Measurements from ENCODE around the gene RASD1.

The RASD1 gene

GRCh38 chr17:17496189-17497064, at the start of gene RASD1:
TSS of gene RASD1 (minus strand) at chr17:17496395. CDS start at chr17:17496181, 214 bp downstream.
- DNase-seq (ENCODE audit: low read depth, low spot score): no peak

GRCh38 chr17:17545984-17546383, 49.8 kb upstream of the RASD1 start:
- no peak for DNase-seq (ENCODE audit: low read depth, low spot score)

GRCh38 chr17:17545031-17545820, 49.0 kb upstream of the RASD1 start:
- DNase-seq (ENCODE audit: low read depth, low spot score): no peak

GRCh38 chr17:17542906-17543635, 46.9 kb upstream of the RASD1 start:
- no peak for DNase-seq (ENCODE audit: low read depth, low spot score)

GRCh38 chr17:17541640-17542001, 45.4 kb upstream of the RASD1 start:
- no peak for DNase-seq (ENCODE audit: low read depth, low spot score)

GRCh38 chr17:17540935-17541639, 44.9 kb upstream of the RASD1 start:
- DNase-seq (ENCODE audit: low read depth, low spot score): no peak

GRCh38 chr17:17540278-17540906, 44.2 kb upstream of the RASD1 start:
- DNase-seq (ENCODE audit: low read depth, low spot score): no peak

- DNase-seq (ENCODE audit: low read depth, low spot score): no peak
These were observed 43.4 kb upstream of the RASD1 start for GRCh38 chr17:17539591-17539990.

- no peak for DNase-seq (ENCODE audit: low read depth, low spot score)
These were observed 42.5 kb upstream of the RASD1 start for GRCh38 chr17:17538417-17539391.

- no peak for DNase-seq (ENCODE audit: low read depth, low spot score)
These were observed 41.3 kb upstream of the RASD1 start for GRCh38 chr17:17537311-17538099.

- DNase-seq (ENCODE audit: low read depth, low spot score): no peak
These were observed 40.5 kb upstream of the RASD1 start for GRCh38 chr17:17536702-17537101.

- no peak for DNase-seq (ENCODE audit: low read depth, low spot score)
These were observed 39.8 kb upstream of the RASD1 start for GRCh38 chr17:17535957-17536356.

- DNase-seq (ENCODE audit: low read depth, low spot score): no peak
These were observed 37.8 kb upstream of the RASD1 start for GRCh38 chr17:17533901-17534441.

GRCh38 chr17:17532991-17533390, 36.8 kb upstream of the RASD1 start:
- DNase-seq (ENCODE audit: low read depth, low spot score): no peak

- DNase-seq (ENCODE audit: low read depth, low spot score): no peak
These were observed 35.0 kb upstream of the RASD1 start for GRCh38 chr17:17531156-17531555.

- DNase-seq (ENCODE audit: low read depth, low spot score): no peak
These were observed 32.8 kb upstream of the RASD1 start for GRCh38 chr17:17528696-17529652.

- no peak for DNase-seq (ENCODE audit: low read depth, low spot score)
These were observed 31.8 kb upstream of the RASD1 start for GRCh38 chr17:17527956-17528500.

Measured in smooth muscle cell of the brain vasculature (primary cell).